GM12878 (cell line): Measurements from ENCODE around the gene ELMO3. TPM values are rescaled to one million over a fixed set of nuclear protein-coding genes. Genes with fewer than 3 reads are reported as not detected.

ENCODE experiments used
- GATAD2B ChIP-seq: fragments of 450-650 bp; conservative IDR thresholded peaks from 2 replicates; pipeline ENCODE4 v1.6.1; 2017; ENCODE audit warnings: low read depth, mild to moderate bottlenecking, moderate library complexity
- HCFC1 ChIP-seq: fragments of 150-350 bp; IDR thresholded peaks from 2 replicates; pipeline ENCODE4 v1.6.1; 2014; ENCODE audit warnings: low read length
- JUND ChIP-seq: IDR thresholded peaks from 2 replicates; pipeline ENCODE4 v1.6.1; 2012; ENCODE audit warnings: low read depth, mild to moderate bottlenecking, low read length, improper control_type of control experiment, moderate library complexity
- KLF5 ChIP-seq: fragments of 450-650 bp; IDR thresholded peaks from 2 replicates; pipeline ENCODE4 v1.6.1; 2014; ENCODE audit warnings: mild to moderate bottlenecking; ENCODE audit not compliant: partially characterized antibody
- MEF2B ChIP-seq: fragments of 450-650 bp; IDR thresholded peaks from 2 replicates; pipeline ENCODE4 v1.6.1; 2018; ENCODE audit warnings: mild to moderate bottlenecking, moderate library complexity; ENCODE audit not compliant: partially characterized antibody, poor library complexity, severe bottlenecking
- MXI1 ChIP-seq: fragments of 150-350 bp; IDR thresholded peaks from 2 replicates; pipeline ENCODE4 v1.6.1; 2011; ENCODE audit warnings: low read depth, mild to moderate bottlenecking, inconsistent platforms, low read length, improper control_type of control experiment
- NBN ChIP-seq: fragments of 450-650 bp; IDR thresholded peaks from 2 replicates; pipeline ENCODE4 v1.6.1; 2016
- PAX5 ChIP-seq: IDR thresholded peaks from 2 replicates; pipeline ENCODE4 v1.6.1; 2011; ENCODE audit warnings: low read depth, low read length, borderline replicate concordance
- PAX8 ChIP-seq: fragments of 450-650 bp; IDR thresholded peaks from 2 replicates; pipeline ENCODE4 v1.6.1; 2017; ENCODE audit warnings: mild to moderate bottlenecking, moderate library complexity
- PKNOX1 ChIP-seq: fragments of 450-650 bp; IDR thresholded peaks from 2 replicates; pipeline ENCODE4 v1.6.1; 2016; ENCODE audit warnings: mild to moderate bottlenecking
- POLR2AphosphoS2 ChIP-seq: IDR thresholded peaks from 2 replicates; pipeline ENCODE4 v1.6.1; 2011; ENCODE audit warnings: low read depth, mild to moderate bottlenecking, low read length, improper control_type of control experiment, moderate library complexity
- POLR2AphosphoS5 ChIP-seq: IDR thresholded peaks from 2 replicates; pipeline ENCODE4 v1.6.1; 2011; ENCODE audit warnings: mild to moderate bottlenecking, low read length, inconsistent platforms
- RBBP5 ChIP-seq: fragments of 200-600 bp; sonication (generic); conservative IDR thresholded peaks from 2 replicates; pipeline ENCODE4 v1.6.1; 2016
- RUNX3 ChIP-seq: IDR thresholded peaks from 2 replicates; pipeline ENCODE4 v1.6.1; 2012; ENCODE audit warnings: low read length, inconsistent platforms
- SUPT20H ChIP-seq: IDR thresholded peaks from 2 replicates; pipeline ENCODE4 v1.6.1; 2011; ENCODE audit warnings: low read depth, mild to moderate bottlenecking, low read length, moderate library complexity, borderline replicate concordance; ENCODE audit not compliant: control insufficient read depth
- TAF1 ChIP-seq: IDR thresholded peaks from 2 replicates; pipeline ENCODE4 v1.6.1; 2011; ENCODE audit warnings: mild to moderate bottlenecking, low read depth, low read length, borderline replicate concordance
- TCF3 ChIP-seq: IDR thresholded peaks from 2 replicates; pipeline ENCODE4 v1.6.1; 2012; ENCODE audit warnings: low read depth, mild to moderate bottlenecking, low read length, borderline replicate concordance; ENCODE audit not compliant: insufficient read depth
- ZNF384 ChIP-seq: IDR thresholded peaks from 2 replicates; pipeline ENCODE4 v1.6.1; 2012; ENCODE audit warnings: low read depth, mild to moderate bottlenecking, low read length, improper control_type of control experiment, borderline replicate concordance
- ZSCAN29 ChIP-seq: fragments of 450-650 bp; IDR thresholded peaks from 2 replicates; pipeline ENCODE4 v1.6.1; 2017; ENCODE audit warnings: mild to moderate bottlenecking, moderate library complexity
- polyA plus RNA-seq, 11 experiments: library from polyadenylated mRNA; depleted of rRNA in 4 of 11; unstranded in 6 of 11; stranded (reverse) in 5 of 11; fragments of >200 nt; fragmentation: Nextera tagmentation in 4 of 11; fragmentation: Illumina TruSeq in 1 of 11; extraction: Ambion mirVana in 4 of 11; extraction: Trizol in 1 of 11; gene quantifications; 1 replicate in 1 of 11; 2 replicates in 10 of 11; pipeline versions ENCODE4 v1.2.1 to v1.2.3, GENCODE V29; 2011 to 2016; ENCODE audit warnings: inconsistent platforms in 2 of 11, missing spikeins in 2 of 11, low read depth in 1 of 11
- total RNA-seq, 4 experiments: library from RNA; depleted of rRNA in 3 of 4; stranded (reverse); fragments of >200 nt in 3 of 4; fragmentation: Illumina TruSeq in 1 of 4; extraction: Trizol in 1 of 4; gene quantifications; 2 replicates each; pipeline versions ENCODE4 v1.2.1 to v1.2.3, GENCODE V29; 2013 to 2021
- TF ChIP-seq, protein P1 (sequence below): IDR thresholded peaks from 2 replicates; pipeline ENCODE4 v1.6.1; 2012; ENCODE audit warnings: low read depth, low read length, improper control_type of control experiment

Gene ELMO3
- total and polyA plus RNA-seq, 10 of the 15 experiments (the other 5 are each of a cell fraction or from before 2014, with no cell fraction given): 0.05 to 4.7 (median 0.96) TPM; not detected in 1

DNA sequence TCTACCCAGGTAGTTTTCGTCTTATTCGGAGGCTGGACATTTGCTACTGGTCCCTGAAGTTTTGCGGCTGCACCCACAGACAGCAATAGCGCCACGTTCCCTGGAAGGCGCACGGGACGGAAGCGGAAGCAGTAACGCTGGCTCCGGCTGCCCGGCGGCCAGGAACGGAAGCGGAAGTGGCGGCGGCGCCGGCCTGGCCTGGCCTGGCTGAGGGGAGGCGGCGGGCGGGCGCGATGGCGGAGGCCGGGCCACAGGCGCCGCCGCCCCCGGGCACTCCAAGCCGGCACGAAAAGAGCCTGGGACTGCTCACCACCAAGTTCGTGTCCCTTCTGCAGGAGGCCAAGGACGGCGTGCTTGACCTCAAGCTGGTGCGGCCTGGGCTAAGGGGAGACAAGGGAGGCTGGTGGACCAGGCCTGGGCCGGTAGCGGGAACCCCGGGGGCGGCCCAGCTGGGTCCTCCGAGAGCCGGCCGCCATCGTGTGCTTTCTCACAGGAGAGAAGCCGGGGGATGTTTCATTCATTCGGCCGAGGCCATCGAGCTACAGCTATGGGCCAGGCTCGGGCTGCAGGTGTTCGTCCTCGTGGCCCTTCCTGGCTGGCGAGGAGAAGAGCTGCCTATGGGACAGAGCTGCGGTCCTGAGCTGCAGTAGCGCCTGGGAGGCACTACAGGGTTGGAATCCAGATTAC lies 6.8 kb upstream of the ELMO3 start, which contains the start of gene E2F4 (continued):
- TF ChIP-seq MXI1 (peak; percentile 73), GATAD2B (peak; percentile 97), TAF1 (peak; percentile 60; the same call in 1 of the 2 replicates), PKNOX1 (0 out of 2 replicates have a peak, but pooled peaks have one; percentile 12), NBN (peak; percentile 73), ZNF384 (no peak), RBBP5 (no peak), RUNX3 (peak; percentile 95), TCF3 (0 out of 2 replicates have a peak, but pooled peaks have one; percentile 29), JUND (no peak), MEF2B (no peak), POLR2AphosphoS5 (peak; percentile 70; the same call in 1 of the 2 replicates), ZSCAN29 (0 out of 2 replicates have a peak, but pooled peaks have one; percentile 52), KLF5 (peak; percentile 56), PAX8 (no peak), PAX5 (no peak), SUPT20H (peak; percentile 94), POLR2AphosphoS2 (peak; percentile 70; the same call in 1 of the 2 replicates), HCFC1 (peak; percentile 68)
- TF ChIP-seq, protein P1, sequence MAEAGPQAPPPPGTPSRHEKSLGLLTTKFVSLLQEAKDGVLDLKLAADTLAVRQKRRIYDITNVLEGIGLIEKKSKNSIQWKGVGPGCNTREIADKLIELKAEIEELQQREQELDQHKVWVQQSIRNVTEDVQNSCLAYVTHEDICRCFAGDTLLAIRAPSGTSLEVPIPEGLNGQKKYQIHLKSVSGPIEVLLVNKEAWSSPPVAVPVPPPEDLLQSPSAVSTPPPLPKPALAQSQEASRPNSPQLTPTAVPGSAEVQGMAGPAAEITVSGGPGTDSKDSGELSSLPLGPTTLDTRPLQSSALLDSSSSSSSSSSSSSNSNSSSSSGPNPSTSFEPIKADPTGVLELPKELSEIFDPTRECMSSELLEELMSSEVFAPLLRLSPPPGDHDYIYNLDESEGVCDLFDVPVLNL: no peak
